SK-N-SH treated with all-trans-retinoic acid at 6 μM for 48 hours (cell line): ENCODE data around the gene GTF2A1.

ENCODE experiments used
- ARNTL ChIP-seq: fragments of 450-650 bp; formaldehyde crosslinking; IDR thresholded peaks from 2 replicates; pipeline ENCODE4 v1.5.0; 2020; ENCODE audit warnings: low read depth, mild to moderate bottlenecking, moderate library complexity, borderline replicate concordance
- CREB5 ChIP-seq: fragments of 250-450 bp; sonication (Bioruptor Pico); IDR thresholded peaks from 2 replicates; pipeline ENCODE4 v1.5.1; 2020; ENCODE audit warnings: low read depth, mild to moderate bottlenecking, moderate library complexity
- CSRNP3 ChIP-seq: fragments of 250-450 bp; sonication (Bioruptor Pico); IDR thresholded peaks from 2 replicates; pipeline ENCODE4 v1.5.1; 2021; ENCODE audit warnings: mild to moderate bottlenecking, moderate library complexity
- PATZ1 ChIP-seq: fragments of 250-450 bp; sonication (Bioruptor Pico); IDR thresholded peaks from 2 replicates; pipeline ENCODE4 v1.8.0; 2020; ENCODE audit warnings: mild to moderate bottlenecking, moderate library complexity, borderline replicate concordance
- POU6F1 ChIP-seq: fragments of 250-450 bp; sonication (Bioruptor Pico); IDR thresholded peaks from 2 replicates; pipeline ENCODE4 v1.8.0; 2021; ENCODE audit warnings: low read depth, mild to moderate bottlenecking, moderate library complexity, borderline replicate concordance
- PPARA ChIP-seq: fragments of 250-450 bp; sonication (Bioruptor Pico); IDR thresholded peaks from 2 replicates; pipeline ENCODE4 v1.5.0; 2020; ENCODE audit warnings: mild to moderate bottlenecking, borderline replicate concordance
- RARB ChIP-seq: fragments of 250-450 bp; sonication (Bioruptor Pico); IDR thresholded peaks from 2 replicates; pipeline ENCODE4 v1.8.0; 2021; ENCODE audit warnings: mild to moderate bottlenecking, moderate library complexity
- TCF4 ChIP-seq: fragments of 250-450 bp; sonication (Bioruptor Pico); IDR thresholded peaks from 2 replicates; pipeline ENCODE4 v1.8.0; 2021; ENCODE audit warnings: mild to moderate bottlenecking, moderate library complexity, borderline replicate concordance
- TSHZ2 ChIP-seq: fragments of 250-450 bp; sonication (Bioruptor Pico); IDR thresholded peaks from 2 replicates; pipeline ENCODE4 v1.5.0; 2020; ENCODE audit warnings: mild to moderate bottlenecking, moderate library complexity
- ZFP3 ChIP-seq: fragments of 250-450 bp; sonication (Bioruptor Pico); IDR thresholded peaks from 2 replicates; pipeline ENCODE4 v1.5.0; 2020; ENCODE audit warnings: mild to moderate bottlenecking, moderate library complexity
- ZNF70 ChIP-seq: fragments of 450-650 bp; formaldehyde crosslinking; IDR thresholded peaks from 2 replicates; pipeline ENCODE4 v1.5.0; 2020; ENCODE audit warnings: mild to moderate bottlenecking, moderate library complexity

- no peak for TF ChIP-seq ARNTL (CRISPR knock-in tag)
- TF ChIP-seq CREB5 = no peak
- no peak for TF ChIP-seq ZFP3 (CRISPR knock-in tag)
- TF ChIP-seq TCF4 (CRISPR knock-in tag) = no peak
- no peak for TF ChIP-seq PPARA (CRISPR knock-in tag)
- no peak for TF ChIP-seq TSHZ2 (CRISPR knock-in tag)
- no peak for TF ChIP-seq POU6F1 (CRISPR knock-in tag)
- no peak for TF ChIP-seq ZNF70 (CRISPR knock-in tag)
- TF ChIP-seq RARB (CRISPR knock-in tag) = no peak
- TF ChIP-seq PATZ1 = no peak
- TF ChIP-seq CSRNP3 = no peak
Observed at GRCh38 chr14:81138429-81138828, 82.3 kb downstream of the GTF2A1 start.
